DND-41 (cell line): ENCODE measurements around the gene ACE.

Experiments
- ATAC-seq: fragments of 200-7000 bp; cut with Tn5 transposase; 3 replicates; pipeline ENCODE4 v1.9.1; 2021; ENCODE audit warnings: low read depth; ENCODE audit not compliant: insufficient read depth
- DNase-seq: peaks from one replicate; pipeline ENCODE4 v3.0.0-alpha.2; 2020
- H2AFZ ChIP-seq: 2 replicates; pipeline ENCODE4 v1.6.0; 2012; ENCODE audit warnings: low read depth, low read length
- H3K27ac ChIP-seq: 2 replicates; pipeline ENCODE4 v1.5.1; 2012; ENCODE audit warnings: low read length, inconsistent platforms
- H3K27me3 ChIP-seq: fragments of 200-600 bp; sonication (generic); 2 replicates; pipeline ENCODE4 v1.6.0; 2012; ENCODE audit warnings: low read length, mild to moderate bottlenecking, inconsistent platforms; ENCODE audit not compliant: insufficient read depth, poor library complexity
- H3K36me3 ChIP-seq: 2 replicates; pipeline ENCODE4 v1.5.1; 2012; ENCODE audit warnings: low read length, inconsistent platforms; ENCODE audit not compliant: insufficient read depth
- H3K4me1 ChIP-seq: 2 replicates; pipeline ENCODE4 v1.5.1; 2012; ENCODE audit warnings: mild to moderate bottlenecking, low read length; ENCODE audit not compliant: insufficient read depth
- H3K4me2 ChIP-seq: 2 replicates; pipeline ENCODE4 v1.6.0; 2012; ENCODE audit warnings: mild to moderate bottlenecking, moderate library complexity, low read length, inconsistent platforms; ENCODE audit not compliant: insufficient read depth
- H3K4me3 ChIP-seq, 2 experiments: fragments of 200-600 bp in 1 of 2; shearing (Covaris generic) in 1 of 2; 2 replicates each; pipeline ENCODE4 v1.5.1; 2012 to 2016; ENCODE audit warnings: inconsistent platforms in 2 of 2, low read length in 2 of 2, mild to moderate bottlenecking in 2 of 2, low read depth in 1 of 2, moderate library complexity in 1 of 2
- H3K79me2 ChIP-seq: 2 replicates; pipeline ENCODE4 v1.6.0; 2012; ENCODE audit warnings: low read length, inconsistent platforms; ENCODE audit not compliant: insufficient read depth
- H3K9ac ChIP-seq: 2 replicates; pipeline ENCODE4 v1.6.0; 2012; ENCODE audit warnings: low read depth, mild to moderate bottlenecking, inconsistent platforms, low read length, moderate library complexity
- H3K9me3 ChIP-seq: 2 replicates; pipeline ENCODE4 v1.5.1; 2012; ENCODE audit warnings: low read length, moderate library complexity, mild to moderate bottlenecking, inconsistent platforms; ENCODE audit not compliant: insufficient read depth, severe bottlenecking
- H4K20me1 ChIP-seq: 2 replicates; pipeline ENCODE4 v1.6.0; 2012; ENCODE audit warnings: low read length; ENCODE audit not compliant: insufficient read depth
- CTCF ChIP-seq: IDR thresholded peaks from 2 replicates; pipeline ENCODE4 v1.5.1; 2012; ENCODE audit warnings: borderline replicate concordance, low read length, moderate library complexity, mild to moderate bottlenecking; ENCODE audit not compliant: poor library complexity, severe bottlenecking; ENCODE audit errors: extremely low read depth
- EZH2 ChIP-seq: IDR thresholded peaks from 3 replicates; pipeline ENCODE4 v1.6.1; 2012; ENCODE audit warnings: borderline replicate concordance, low read depth, mild to moderate bottlenecking, moderate library complexity, low read length, inconsistent platforms; ENCODE audit not compliant: severe bottlenecking

The ACE gene

DNA sequence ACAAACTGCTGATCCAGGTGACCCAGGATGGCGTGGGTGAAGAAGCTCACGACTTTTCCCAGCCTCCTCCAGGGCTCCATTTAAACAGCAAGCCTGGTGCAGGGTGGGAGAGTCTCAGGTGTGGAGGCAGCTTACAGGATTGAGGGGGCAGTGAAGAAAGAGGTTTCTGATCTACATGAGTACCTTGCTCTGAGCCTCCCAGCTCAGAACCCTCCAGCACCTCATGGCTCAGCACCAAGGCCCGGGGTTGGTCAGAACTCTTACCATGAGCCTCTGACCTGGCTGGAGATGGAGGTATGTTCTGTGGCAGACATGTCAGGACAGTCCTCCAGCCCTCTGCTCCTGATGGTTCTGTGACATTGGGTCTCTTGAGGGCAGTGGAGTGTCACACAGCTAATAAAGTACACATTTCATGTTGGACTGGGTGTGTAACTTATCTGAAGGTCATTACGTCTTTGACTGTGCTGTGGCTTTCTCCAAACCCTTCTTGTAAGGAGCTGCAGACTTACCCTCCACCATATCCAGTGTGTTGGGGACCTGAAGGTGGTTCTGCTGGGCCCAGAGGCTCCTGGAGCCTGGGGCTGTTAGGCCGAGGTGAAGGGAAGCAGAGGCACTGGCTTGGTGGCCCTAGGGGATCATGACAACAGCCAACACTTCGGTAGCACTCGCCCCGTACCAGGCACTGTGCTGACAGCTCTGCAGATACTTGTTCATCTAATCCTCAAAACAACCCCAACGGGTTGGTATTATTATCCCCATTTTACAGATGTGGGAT is 69.6 kb downstream of the ACE start:
- DNase-seq (no peak), ATAC-seq (no peak)
- no peak overlapping the region for H3K4me3 ChIP-seq
- no peak overlapping the region for H3K4me2 ChIP-seq
- no peaks in the 10 kb centered on the region; the same call in 1 of the 2 replicates for H3K36me3 ChIP-seq
- H4K20me1 ChIP-seq = peaks cover 3% of the 10 kb centered on the region
- TF ChIP-seq EZH2 = no peak
- no peak for TF ChIP-seq CTCF
- no peaks in the 10 kb centered on the region for H3K27me3 ChIP-seq
- peaks cover 15% of the 10 kb centered on the region for H3K4me1 ChIP-seq
- H2AFZ ChIP-seq = no peak overlapping the region
- H3K27ac ChIP-seq = no peak overlapping the region
- no peaks in the 10 kb centered on the region for H3K9me3 ChIP-seq
- no peak overlapping the region for H3K9ac ChIP-seq
- H3K79me2 ChIP-seq = peaks cover 25% of the 10 kb centered on the region

GRCh38 chr17:63547083-63547523 is 70.2 kb downstream of the ACE start:
- H3K4me2 ChIP-seq = no peak overlapping the region
- TF ChIP-seq CTCF = no peak
- TF ChIP-seq EZH2 = no peak
- ATAC-seq (no peak), DNase-seq (no peak)
- peaks cover 20% of the 10 kb centered on the region for H3K4me1 ChIP-seq
- H3K27ac ChIP-seq = no peak overlapping the region
- no peaks in the 10 kb centered on the region for H3K9me3 ChIP-seq
- H4K20me1 ChIP-seq = peaks cover 8% of the 10 kb centered on the region
- no peaks in the 10 kb centered on the region; the same call in 1 of the 2 replicates for H3K36me3 ChIP-seq
- no peak overlapping the region for H2AFZ ChIP-seq
- H3K79me2 ChIP-seq = peaks cover 31% of the 10 kb centered on the region
- H3K9ac ChIP-seq = no peak overlapping the region
- no peaks in the 10 kb centered on the region for H3K27me3 ChIP-seq
- no peak overlapping the region for H3K4me3 ChIP-seq
